Common myeloid progenitor, CD34-positive (primary cell): ENCODE measurements around the gene ZBTB2.

Experiments
- CTCF ChIA-PET: fragments of 350-600 bp; sonication (Branson Sonifier 250); formaldehyde crosslinking; loops from one replicate; lab custom pipeline; 2021; ENCODE audit warnings: antibody characterized with exemption; lab: Charles Lee
- POLR2A ChIA-PET: fragments of 350-600 bp; sonication (Branson Sonifier 250); formaldehyde crosslinking; loops from one replicate; lab custom pipeline; 2021; ENCODE audit warnings: antibody characterized with exemption; lab: Charles Lee
- DNase-seq, 3 donors: peaks; one replicate each; pipeline versions ENCODE4 v3.0.0 to v3.0.0-alpha.2; 2013
- H3K27ac ChIP-seq, 2 experiments: 1 replicate in 1 of 2; 2 replicates in 1 of 2; pipeline ENCODE4 v1.7.0; 2013; ENCODE audit warnings: inconsistent platforms in 2 of 2, low read length in 2 of 2, mild to moderate bottlenecking in 2 of 2, low read depth in 1 of 2, moderate library complexity in 1 of 2; ENCODE audit not compliant: severe bottlenecking in 2 of 2, insufficient read depth in 1 of 2, poor library complexity in 1 of 2
- H3K27me3 ChIP-seq, 5 experiments: replicated peaks in 2 of 5; 1 replicate in 3 of 5; 2 replicates in 2 of 5; pipeline versions ENCODE4 v1.6.1 to v1.7.0; 2013; ENCODE audit warnings: low read length in 4 of 5, mild to moderate bottlenecking in 2 of 5, moderate library complexity in 2 of 5, inconsistent platforms in 1 of 5; ENCODE audit not compliant: insufficient read depth in 5 of 5, control insufficient read depth in 4 of 5
- H3K36me3 ChIP-seq, 4 experiments: 1 replicate in 2 of 4; 2 replicates in 2 of 4; pipeline versions ENCODE4 v1.6.1 to v1.7.0; 2013; ENCODE audit warnings: low read length in 3 of 4, control low read depth in 1 of 4, mild to moderate bottlenecking in 1 of 4; ENCODE audit not compliant: control insufficient read depth in 4 of 4, insufficient read depth in 4 of 4
- H3K4me1 ChIP-seq, 4 experiments: 1 replicate in 3 of 4; 2 replicates in 1 of 4; pipeline versions ENCODE4 v1.6.1 to v1.7.1; 2013; ENCODE audit warnings: low read length in 3 of 4, mild to moderate bottlenecking in 3 of 4, control low read depth in 1 of 4, inconsistent platforms in 1 of 4, moderate library complexity in 1 of 4; ENCODE audit not compliant: control insufficient read depth in 4 of 4, insufficient read depth in 4 of 4; ENCODE audit errors: control extremely low read depth in 1 of 4
- H3K4me3 ChIP-seq, 7 experiments: 1 replicate in 4 of 7; 2 replicates in 3 of 7; pipeline versions ENCODE4 v1.5.1 to v1.7.0; 2013; ENCODE audit warnings: mild to moderate bottlenecking in 7 of 7, low read length in 6 of 7, moderate library complexity in 6 of 7, inconsistent platforms in 2 of 7, low read depth in 2 of 7, control low read depth in 1 of 7; ENCODE audit not compliant: insufficient read depth in 4 of 7, control insufficient read depth in 1 of 7; ENCODE audit errors: extremely low read depth in 1 of 7
- H3K9me3 ChIP-seq, 5 experiments: 1 replicate in 4 of 5; 2 replicates in 1 of 5; pipeline versions ENCODE4 v1.6.1 to v1.7.1; 2013; ENCODE audit warnings: low read length in 4 of 5, mild to moderate bottlenecking in 2 of 5, inconsistent platforms in 1 of 5, low read depth in 1 of 5, moderate library complexity in 1 of 5; ENCODE audit not compliant: control insufficient read depth in 4 of 5, insufficient read depth in 2 of 5; ENCODE audit errors: control extremely low read depth in 1 of 5
- WGBS: methylation state at CpG from one replicate; pipeline ENCODE4 v1.1.5; 2013; ENCODE audit not compliant: insufficient coverage; 5-methylcytosine and 5-hydroxymethylcytosine counted together

ZBTB2 gene

DNA sequence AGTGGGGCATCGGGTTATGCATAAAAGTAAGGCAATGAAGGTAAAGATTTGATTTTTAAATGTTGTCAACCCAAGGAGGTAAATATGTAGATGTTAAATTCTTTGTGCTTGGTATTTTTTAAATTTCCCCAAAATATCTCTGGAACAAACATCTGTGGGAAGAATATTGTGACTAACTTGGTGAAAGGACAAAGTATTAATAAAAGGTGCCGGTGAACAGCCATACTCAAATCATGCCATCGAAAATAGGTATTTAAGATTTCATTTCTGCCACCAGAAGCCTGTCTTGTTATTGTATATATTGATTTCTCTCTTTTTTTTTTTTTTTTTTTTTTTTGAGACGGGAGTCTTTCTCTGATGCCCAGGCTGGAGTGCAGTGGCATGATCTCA is 12.6 kb upstream of the ZBTB2 start:
- Histone ChIP-seq H3K4me1 (no peaks in the 10 kb centered on the region), H3K9me3 (no peaks in the 10 kb centered on the region), H3K27me3 (no peaks in the 10 kb centered on the region), H3K4me3 (no peak overlapping the region), H3K36me3 (peaks cover 3 to 39% (median 20%) of the 10 kb centered on the region in 4 experiments), H3K27ac (no peak overlapping the region)
- no peak for DNase-seq
- CTCF ChIA-PET, result no interaction called here
- 100% methylated on average over 1 of the region's 4 CpGs for WGBS
- POLR2A ChIA-PET, result no interaction called here

DNA sequence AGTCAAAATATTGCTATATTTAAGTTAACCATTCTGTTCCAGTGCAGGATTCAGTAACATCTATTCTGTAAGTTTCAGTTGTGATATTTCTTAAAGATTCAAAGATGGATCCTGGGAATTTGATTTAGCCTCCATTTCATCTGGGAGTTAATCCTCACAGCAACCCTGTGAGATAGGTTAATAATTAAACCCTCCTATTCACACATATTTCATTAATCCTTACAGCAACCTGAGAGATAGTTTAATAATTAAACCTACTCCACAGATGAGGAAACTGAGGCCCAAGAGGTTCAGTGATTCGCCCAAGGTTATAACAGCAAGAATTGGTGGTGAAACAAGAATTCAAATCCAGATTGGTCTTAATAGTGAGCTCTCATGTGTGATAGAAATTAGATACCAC is 10.9 kb upstream of the ZBTB2 start:
- 100% methylated on average over 1 of the region's 1 CpG for WGBS
- H3K4me1 ChIP-seq, result no peaks in the 10 kb centered on the region

GRCh38 chr6:151400473-151400872 is 9.1 kb upstream of the ZBTB2 start:
- CTCF ChIA-PET, result no interaction called here
- H3K27me3 ChIP-seq, result no peaks in the 10 kb centered on the region
- H3K36me3 ChIP-seq, result peaks cover 3 to 27% (median 14%) of the 10 kb centered on the region in 4 experiments
- no peak for DNase-seq
- no peak overlapping the region for H3K4me3 ChIP-seq
- POLR2A ChIA-PET, result interaction anchor here (0.7 kb wide), 1 partner anchor 694 kb away, joined by 5 read pairs; no protein-coding TSS in a partner anchor
- 83% methylated on average over 5 of the region's 6 CpGs for WGBS
- no peaks in the 10 kb centered on the region for H3K9me3 ChIP-seq
- H3K4me1 ChIP-seq, result peaks cover 0 to 5% (median under 1%) of the 10 kb centered on the region in 4 experiments
- H3K27ac ChIP-seq, result no peak overlapping the region

More for the DNA sequence above, 10.9 kb upstream of the ZBTB2 start:
- Histone ChIP-seq H3K9me3 (no peaks in the 10 kb centered on the region), H3K36me3 (peaks cover 3 to 31% (median 14%) of the 10 kb centered on the region in 4 experiments), H3K27me3 (no peaks in the 10 kb centered on the region), H3K27ac (no peak overlapping the region), H3K4me3 (no peak overlapping the region)
- ChIA-PET CTCF (no interaction called here), POLR2A (no interaction called here)
- no peak for DNase-seq

GRCh38 chr6:151399679-151400078 is 8.3 kb upstream of the ZBTB2 start:
- H3K27me3 ChIP-seq, result no peaks in the 10 kb centered on the region
- ChIA-PET POLR2A (no interaction called here), CTCF (no interaction called here)
- peaks cover 3 to 25% (median 12%) of the 10 kb centered on the region in 4 experiments for H3K36me3 ChIP-seq
- H3K4me3 ChIP-seq, result no peak overlapping the region
- DNase-seq, result no peak
- no peaks in the 10 kb centered on the region for H3K9me3 ChIP-seq
- H3K4me1 ChIP-seq, result peaks cover 0 to 8% (median 3%) of the 10 kb centered on the region in 4 experiments
- 45% methylated on average over 2 of the region's 3 CpGs for WGBS
- no peak overlapping the region for H3K27ac ChIP-seq

- ChIA-PET POLR2A (no interaction called here), CTCF (interaction anchor here (6.0 kb wide), 1 partner anchor 13 kb away, joined by 36 read pairs; no protein-coding TSS in a partner anchor)
- Histone ChIP-seq H3K4me1 (peaks cover 23 to 41% (median 30%) of the 10 kb centered on the region in 4 experiments), H3K4me3 (peak overlapping the region in 2 of 7 experiments; percentile 14 to 93), H3K36me3 (peaks cover 0 to 10% (median 4%) of the 10 kb centered on the region in 4 experiments), H3K27me3 (no peaks in the 10 kb centered on the region), H3K27ac (no peak overlapping the region), H3K9me3 (no peaks in the 10 kb centered on the region)
- 69% methylated on average over 3 of the region's 4 CpGs for WGBS
- no peak for DNase-seq
Measured at GRCh38 chr6:151393410-151393809, 2.1 kb upstream of the ZBTB2 start.

- Histone ChIP-seq H3K27ac (peak overlapping the region; percentile 50 to 95), H3K4me3 (peak overlapping the region in 6 of 7 experiments; percentile 70 to 93 (median 84)), H3K9me3 (no peaks in the 10 kb centered on the region), H3K27me3 (no peaks in the 10 kb centered on the region), H3K36me3 (peaks cover 0 to 8% (median 4%) of the 10 kb centered on the region in 4 experiments), H3K4me1 (peaks cover 28 to 51% (median 38%) of the 10 kb centered on the region in 4 experiments)
- 0% methylated on average over 2 of the region's 3 CpGs for WGBS
- ChIA-PET CTCF (interaction anchor here (0.7 to 6.0 kb wide), 2 partner anchors 14 to 41 kb away, joined by 4 to 36 read pairs; no protein-coding TSS in a partner anchor), POLR2A (no interaction called here)
- no peak for DNase-seq
Measured at GRCh38 chr6:151392427-151392826, 1.1 kb upstream of the ZBTB2 start.

DNA sequence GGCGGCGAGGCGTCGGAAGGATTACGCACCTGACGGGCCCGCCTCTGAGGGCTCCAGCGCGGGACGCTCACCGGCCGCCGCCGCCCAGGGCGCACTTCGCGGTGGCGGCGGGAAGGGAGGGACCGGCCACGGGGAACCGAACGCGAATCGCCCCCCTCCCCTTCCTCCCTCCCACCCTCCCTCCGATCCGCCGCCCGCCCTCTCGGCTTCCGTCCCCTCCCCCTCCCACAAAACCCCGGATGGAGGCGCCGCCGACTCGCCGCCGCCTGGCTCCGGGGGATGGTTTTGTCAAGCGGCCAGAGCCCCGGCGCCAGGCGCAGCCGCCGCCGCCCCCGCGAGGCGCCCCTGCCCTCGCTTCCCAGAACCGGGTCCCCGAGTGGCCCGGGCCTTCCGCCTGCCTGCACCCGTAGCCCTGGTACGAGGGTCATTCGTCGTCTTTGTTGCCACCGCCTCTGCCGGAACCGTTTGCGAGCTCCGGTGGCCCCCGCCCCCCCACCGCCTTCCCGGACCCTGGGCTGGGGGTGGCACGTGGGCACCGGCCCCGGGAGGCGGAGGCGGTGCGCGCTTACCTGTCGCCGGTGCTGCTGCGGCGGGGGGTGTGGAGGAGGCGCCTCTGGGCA is 398 bp downstream of the ZBTB2 start:
- H3K4me3 ChIP-seq, result peak overlapping the region; percentile 70 to 96 (median 86)
- POLR2A ChIA-PET, result no interaction called here
- H3K36me3 ChIP-seq, result peaks cover 0 to 3% (median 2%) of the 10 kb centered on the region in 4 experiments
- DNase-seq, result peak in 2 of 3 donors; percentile 89 to 90
- CTCF ChIA-PET, result interaction anchor here (1.2 to 1.5 kb wide), 2 partner anchors 50 to 61 kb away, joined by 3 read pairs; partner anchors contain the start of gene RMND1
- no peaks in the 10 kb centered on the region for H3K27me3 ChIP-seq
- peaks cover 28 to 49% (median 39%) of the 10 kb centered on the region in 4 experiments for H3K4me1 ChIP-seq
- H3K9me3 ChIP-seq, result no peaks in the 10 kb centered on the region
- WGBS, result 0% methylated on average over 49 of the region's 78 CpGs
- H3K27ac ChIP-seq, result peak overlapping the region; percentile 80 to 95
